GM19438 (cell line): ENCODE measurements around the gene CALN1.
"Not testable (repeated sequence)": the region's sequence is repeated elsewhere in the genome, so short reads cannot be mapped to it uniquely, and the experiment has no call there.

Experiments
- ATAC-seq: cut with Tn5 transposase; IDR thresholded peaks from one replicate; pipeline ENCODE4 v1.9.1; 2021; ENCODE audit warnings: low read depth; ENCODE audit not compliant: unreplicated experiment

CALN1 gene

GRCh38 chr7:71775648-71776047 is 636.5 kb downstream of the CALN1 start:
- no peak for ATAC-seq

- no peak for ATAC-seq
Observed at GRCh38 chr7:71772779-71773178, 639.4 kb downstream of the CALN1 start.

GRCh38 chr7:71770269-71770907 is 641.8 kb downstream of the CALN1 start:
- no peak for ATAC-seq

GRCh38 chr7:71769326-71769725 is 642.8 kb downstream of the CALN1 start:
- no peak for ATAC-seq

GRCh38 chr7:71768450-71768849 is 643.7 kb downstream of the CALN1 start:
- no peak for ATAC-seq

GRCh38 chr7:71766016-71766415 is 646.1 kb downstream of the CALN1 start:
- no peak for ATAC-seq

- no peak for ATAC-seq
Observed at GRCh38 chr7:71761336-71761735, 650.8 kb downstream of the CALN1 start.

GRCh38 chr7:71754828-71755227 is 657.3 kb downstream of the CALN1 start:
- ATAC-seq: no peak

- ATAC-seq: no peak
Observed at GRCh38 chr7:71753956-71754664, 658.0 kb downstream of the CALN1 start.

- ATAC-seq: no peak
Observed at GRCh38 chr7:71753236-71753635, 658.9 kb downstream of the CALN1 start.

- ATAC-seq: no peak
Observed at GRCh38 chr7:71752171-71752935, 659.8 kb downstream of the CALN1 start.

- ATAC-seq: no peak
Observed at GRCh38 chr7:71750290-71750689, 661.8 kb downstream of the CALN1 start.

GRCh38 chr7:71746006-71746405 is 666.1 kb downstream of the CALN1 start:
- ATAC-seq: no peak

GRCh38 chr7:71740174-71740560 is 672.0 kb downstream of the CALN1 start:
- no peak for ATAC-seq

- ATAC-seq: no peak
Observed at GRCh38 chr7:71739520-71740173, 672.5 kb downstream of the CALN1 start.

- not testable (repeated sequence) for ATAC-seq
Observed at GRCh38 chr7:71737931-71738540, 674.1 kb downstream of the CALN1 start.

GRCh38 chr7:71735961-71736556 is 676.1 kb downstream of the CALN1 start:
- ATAC-seq: no peak

- ATAC-seq: peak; percentile 47
Observed at GRCh38 chr7:71733107-71733870, 678.8 kb downstream of the CALN1 start.

- ATAC-seq: no peak
Observed at GRCh38 chr7:71731740-71732139, 680.4 kb downstream of the CALN1 start.
